GM19395 (cell line): Measurements from ENCODE around the gene FLNC.
A peak's percentile ranks its signal among the peaks of the same experiment; 100 is the strongest.

ENCODE experiments used
- ATAC-seq: cut with Tn5 transposase; IDR thresholded peaks from one replicate; pipeline ENCODE4 v1.9.1; 2021; ENCODE audit warnings: mild to moderate bottlenecking, moderate library complexity; ENCODE audit not compliant: unreplicated experiment

FLNC gene

GRCh38 chr7:128862571-128863432 lies 32.6 kb downstream of the FLNC start, which contains the start of gene ATP6V1F:
Gene ATP6V1F, plus strand, starts transcription at chr7:128862856. Its CDS starts 49 bp downstream, at chr7:128862905.
- ATAC-seq = peak; percentile 90

- ATAC-seq = peak; percentile 46
Measured at GRCh38 chr7:128863433-128863989, 33.3 kb downstream of the FLNC start.

- ATAC-seq = no peak
Measured at GRCh38 chr7:128865303-128865702, 35.1 kb downstream of the FLNC start.

- ATAC-seq = no peak
Measured at GRCh38 chr7:128865996-128866877, 36.0 kb downstream of the FLNC start.

- no peak for ATAC-seq
Measured at GRCh38 chr7:128867241-128867640, 37.0 kb downstream of the FLNC start.

- no peak for ATAC-seq
Measured at GRCh38 chr7:128867842-128868623, 37.8 kb downstream of the FLNC start.

- ATAC-seq = no peak
Measured at GRCh38 chr7:128868624-128869137, 38.5 kb downstream of the FLNC start.

GRCh38 chr7:128869138-128869943 lies 39.1 kb downstream of the FLNC start:
- ATAC-seq = peak; percentile 64

GRCh38 chr7:128869944-128870285 lies 39.7 kb downstream of the FLNC start:
- peak; percentile 29 for ATAC-seq

- no peak for ATAC-seq
Measured at GRCh38 chr7:128871050-128871449, 40.8 kb downstream of the FLNC start.

- ATAC-seq = no peak
Measured at GRCh38 chr7:128872394-128872824, 42.2 kb downstream of the FLNC start.

GRCh38 chr7:128873234-128873633 lies 43.0 kb downstream of the FLNC start:
- ATAC-seq = no peak

GRCh38 chr7:128874140-128875031 lies 44.2 kb downstream of the FLNC start:
- ATAC-seq = no peak

GRCh38 chr7:128875523-128875948 lies 45.3 kb downstream of the FLNC start:
- ATAC-seq = no peak

GRCh38 chr7:128876127-128876526 lies 45.9 kb downstream of the FLNC start:
- ATAC-seq = no peak

GRCh38 chr7:128876586-128876977 lies 46.4 kb downstream of the FLNC start:
- ATAC-seq = no peak

GRCh38 chr7:128876978-128877755 lies 47.0 kb downstream of the FLNC start:
- no peak for ATAC-seq

- ATAC-seq = no peak
Measured at GRCh38 chr7:128877756-128878120, 47.5 kb downstream of the FLNC start.
